B cell (primary cell): ENCODE measurements around the gene KLHDC8A. TPM values are rescaled to one million over a fixed set of nuclear protein-coding genes. Genes with fewer than 3 reads are reported as not detected.
A peak's percentile ranks its signal among the peaks of the same experiment; 100 is the strongest.

Source experiments
- ATAC-seq: fragments of 200-7000 bp; cut with Tn5 transposase; one replicate; pipeline ENCODE4 v1.10.0; 2021; ENCODE audit warnings: low read depth, mild to moderate bottlenecking, moderate number of reproducible peaks, moderate library complexity
- CTCF ChIA-PET: fragments of 350-600 bp; sonication (Branson Sonifier 250); formaldehyde crosslinking; loops from one replicate; lab custom pipeline; 2021; ENCODE audit warnings: antibody characterized with exemption, inconsistent platforms; lab: Charles Lee
- POLR2A ChIA-PET: fragments of 350-600 bp; sonication (Branson Sonifier 250); formaldehyde crosslinking; loops from one replicate; lab custom pipeline; 2021; ENCODE audit warnings: antibody characterized with exemption; lab: Charles Lee
- DNase-seq: peaks from one replicate; pipeline ENCODE4 v3.0.0; 2013
- H2AFZ ChIP-seq: 2 replicates; pipeline ENCODE4 v1.6.1; 2012; ENCODE audit warnings: mild to moderate bottlenecking, low read depth, low read length; ENCODE audit not compliant: insufficient read depth, poor library complexity, severe bottlenecking
- H3K27ac ChIP-seq, 2 donors: 1 replicate in 1 of 2; 2 replicates in 1 of 2; pipeline ENCODE4 v1.5.1; 2012 to 2013; ENCODE audit warnings: low read length in 2 of 2, mild to moderate bottlenecking in 2 of 2, moderate library complexity in 1 of 2
- H3K27me3 ChIP-seq, 4 experiments: fragments of 200-600 bp in 1 of 4; sonication (generic) in 1 of 4; replicated peaks in 1 of 4; 1 replicate in 2 of 4; 2 replicates in 2 of 4; pipeline versions ENCODE4 v1.6.1 to v1.7.0; 2013 to 2016; ENCODE audit warnings: low read length in 3 of 4, mild to moderate bottlenecking in 2 of 4, mixed read lengths in 1 of 4, moderate library complexity in 1 of 4; ENCODE audit not compliant: insufficient read depth in 4 of 4, control insufficient read depth in 3 of 4; ENCODE audit errors: control extremely low read depth in 1 of 4
- H3K36me3 ChIP-seq, 2 experiments: replicated peaks in 1 of 2; 1 replicate in 1 of 2; 2 replicates in 1 of 2; pipeline versions ENCODE4 v1.6.1 to v1.7.1; 2013; ENCODE audit warnings: low read length in 1 of 2; ENCODE audit not compliant: insufficient read depth in 2 of 2, control insufficient read depth in 1 of 2; ENCODE audit errors: control extremely low read depth in 1 of 2, extremely low read depth in 1 of 2
- H3K4me1 ChIP-seq, 2 donors: fragments of 200-600 bp in 1 of 2; sonication (generic) in 1 of 2; 1 replicate in 1 of 2; 2 replicates in 1 of 2; pipeline versions ENCODE4 v1.5.1 to v1.6.1; 2013 to 2017; ENCODE audit warnings: low read length in 2 of 2; ENCODE audit not compliant: control insufficient read depth in 2 of 2, insufficient read depth in 2 of 2
- H3K4me2 ChIP-seq: replicated peaks from 2 replicates; pipeline ENCODE3; 2012; ENCODE audit warnings: mild to moderate bottlenecking, low read depth, low read length; ENCODE audit not compliant: poor library complexity, severe bottlenecking
- H3K4me3 ChIP-seq, 5 experiments: fragments of 200-600 bp in 1 of 5; sonication (generic) in 1 of 5; 1 replicate in 3 of 5; 2 replicates in 2 of 5; pipeline versions ENCODE4 v1.5.1 to v1.7.0; 2011 to 2016; ENCODE audit warnings: low read length in 4 of 5, mild to moderate bottlenecking in 4 of 5, low read depth in 2 of 5, control low read depth in 1 of 5, moderate library complexity in 1 of 5; ENCODE audit not compliant: insufficient read depth in 1 of 5; ENCODE audit errors: control extremely low read depth in 1 of 5, extremely low read depth in 1 of 5
- H3K79me2 ChIP-seq: fragments of 200-600 bp; sonication (generic); one replicate; pipeline ENCODE4 v1.6.0; 2016; ENCODE audit warnings: low read length; ENCODE audit not compliant: control insufficient read depth, insufficient read depth
- H3K9ac ChIP-seq: fragments of 200-600 bp; sonication (generic); 2 replicates; pipeline ENCODE4 v1.6.1; 2017; ENCODE audit warnings: mild to moderate bottlenecking, low read length, moderate library complexity
- H3K9me3 ChIP-seq, 3 donors: one replicate each; pipeline versions ENCODE4 v1.6.1 to v1.7.1; 2013; ENCODE audit warnings: low read length in 2 of 3; ENCODE audit not compliant: control insufficient read depth in 2 of 3, insufficient read depth in 1 of 3; ENCODE audit errors: control extremely low read depth in 1 of 3
- H4K20me1 ChIP-seq: 2 replicates; pipeline ENCODE4 v1.6.0; 2012; ENCODE audit warnings: mild to moderate bottlenecking, low read length; ENCODE audit not compliant: insufficient read depth, control insufficient read depth, poor library complexity, severe bottlenecking
- H3K27ac Mint-ChIP-seq: one replicate; pipeline ENCODE4 v1.8.0; 2021; ENCODE audit warnings: mixed read lengths
- H3K27me3 Mint-ChIP-seq: one replicate; pipeline ENCODE4 v1.8.0; 2021; ENCODE audit warnings: mixed read lengths
- H3K4me1 Mint-ChIP-seq: one replicate; pipeline ENCODE4 v1.8.0; 2021; ENCODE audit warnings: mixed read lengths
- H3K4me3 Mint-ChIP-seq: one replicate; pipeline ENCODE4 v1.8.0; 2021; ENCODE audit warnings: mixed read lengths
- H3K9me3 Mint-ChIP-seq: one replicate; pipeline ENCODE4 v1.8.0; 2022; ENCODE audit warnings: mixed read lengths; ENCODE audit not compliant: insufficient read depth
- CTCF ChIP-seq: fragments of 200-600 bp; IDR thresholded peaks from one replicate; pipeline ENCODE4 v1.8.0; 2022; ENCODE audit warnings: antibody characterized with exemption, mild to moderate bottlenecking
- EZH2 ChIP-seq: IDR thresholded peaks from 2 replicates; pipeline ENCODE4 v1.6.1; 2012; ENCODE audit warnings: borderline replicate concordance, low read depth, mild to moderate bottlenecking, moderate library complexity, low read length; ENCODE audit not compliant: insufficient read depth, poor library complexity, severe bottlenecking
- WGBS: methylation state at CpG from one replicate; pipeline ENCODE4 v1.1.5; 2013; ENCODE audit warnings: missing lambda C conversion rate; ENCODE audit not compliant: insufficient coverage; 5-methylcytosine and 5-hydroxymethylcytosine counted together
- intact Hi-C: fragments of 100-400 bp; cut with micrococcal nuclease; formaldehyde crosslinking; loops from one replicate; pipeline ENCODE4 v1.10.0; 2022
- polyA plus RNA-seq: library from polyadenylated mRNA; depleted of rRNA; stranded (reverse); fragments of >200 nt; gene quantifications from 2 replicates; pipeline ENCODE4 v1.2.3, GENCODE V29; 2012
- total RNA-seq, 2 donors: library from RNA; stranded (reverse); fragments of 120-200 nt in 1 of 2; gene quantifications; 1 replicate in 1 of 2; 2 replicates in 1 of 2; pipeline versions ENCODE4 v1.2.3 to v1.2.4, GENCODE V29; 2013 to 2022

Gene KLHDC8A
- total and polyA plus RNA-seq, 2 donors (not counting 1 experiment from before 2014, with no cell fraction given), result 0.39 to 0.60 TPM

DNA sequence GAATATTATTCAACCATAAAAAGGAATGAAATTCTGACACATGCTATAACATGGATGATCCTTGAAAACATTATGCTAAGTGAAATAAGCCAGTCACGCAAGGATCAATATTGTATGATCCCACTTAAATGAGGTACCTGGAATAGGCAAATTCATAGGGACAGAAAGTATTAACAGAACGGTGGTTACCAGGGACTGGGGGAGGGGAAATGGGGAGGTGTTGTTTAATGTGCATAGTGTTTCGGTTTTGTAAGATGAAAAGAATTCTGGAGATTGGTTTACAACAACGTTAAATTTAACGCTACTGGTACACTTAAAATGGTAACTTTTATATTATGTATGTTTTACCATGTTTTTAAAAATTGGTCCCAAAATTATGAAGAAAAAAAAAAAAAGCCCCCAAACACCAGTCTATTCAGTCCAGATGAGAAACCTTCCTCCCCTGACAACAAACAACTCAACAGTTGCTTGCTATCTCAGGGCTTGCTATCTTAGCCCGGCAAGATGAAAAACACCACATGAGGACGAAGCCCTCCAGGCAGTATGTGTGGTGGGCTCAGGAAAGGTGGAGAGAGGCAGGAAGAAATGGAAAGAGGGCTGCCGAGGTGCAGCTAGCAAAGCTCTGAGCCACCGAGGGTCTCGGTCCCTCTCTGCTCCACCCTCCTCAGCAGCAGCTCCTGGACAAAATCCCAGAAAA lies 43.7 kb downstream of the KLHDC8A start:
- Mint-ChIP-seq H3K4me3 (peak overlapping the region; percentile 94), H3K9me3 (no peaks in the 10 kb centered on the region), H3K27ac (peak overlapping the region; percentile 98), H3K27me3 (no peaks in the 10 kb centered on the region), H3K4me1 (peaks cover 92% of the 10 kb centered on the region)
- intact Hi-C loops, result loop anchor here (1.0 to 10.0 kb wide), 5 partner anchors 8 to 322 kb away; partner anchors contain the start of genes ELK4 and NUAK2
- peaks cover 95% of the 10 kb centered on the region for H4K20me1 ChIP-seq
- peak overlapping the region; percentile 82 to 98 for H3K27ac ChIP-seq
- peak overlapping the region; percentile 71 for H3K9ac ChIP-seq
- TF ChIP-seq CTCF, result no peak
- TF ChIP-seq EZH2, result no peak
- H2AFZ ChIP-seq, result no peak overlapping the region
- H3K4me2 ChIP-seq, result peak overlapping the region; percentile 96
- DNase-seq (no peak), ATAC-seq (no peak)
- H3K36me3 ChIP-seq, result peaks cover 3 to 70% of the 10 kb centered on the region in 2 experiments
- ChIA-PET CTCF (interaction anchor here (0.6 to 56.6 kb wide), 8 partner anchors 12 to 797 kb away, joined by 3 to 2421 read pairs (median 5); partner anchors contain the start of genes MDM4, NUAK2 and TMCC2), POLR2A (interaction anchor here (0.5 to 17.1 kb wide), 14 partner anchors 8 to 265 kb away, joined by 3 to 372 read pairs (median 8); partner anchors contain the start of gene NUAK2)
- peaks cover 100% of the 10 kb centered on the region for H3K79me2 ChIP-seq
- 31% methylated on average over 5 of the region's 10 CpGs for WGBS
- peaks cover 81 to 84% of the 10 kb centered on the region in 2 donors for H3K4me1 ChIP-seq
- H3K4me3 ChIP-seq, result peak overlapping the region; percentile 39 to 74 (median 56)
- H3K9me3 ChIP-seq, result no peaks in the 10 kb centered on the region
- no peaks in the 10 kb centered on the region for H3K27me3 ChIP-seq
